ENCODE data around the gene GEMIN8.

GEMIN8 gene

GRCh38 chrX:13985697-13986435, 43.8 kb downstream of the GEMIN8 start:
- H3K4me3 ChIP-seq (ENCODE audit: low read depth, low read length): no peak overlapping the region
- no peaks in the 10 kb centered on the region for H3K36me3 ChIP-seq (ENCODE audit: control insufficient read depth, insufficient read depth, low read length)
- no peak for TF ChIP-seq CTCF (IDR thresholded peaks at IDR 0.05)
- H3K9me3 ChIP-seq (ENCODE audit: control insufficient read depth, low read length): no peaks in the 10 kb centered on the region
- no peak overlapping the region for H3K27ac ChIP-seq
- H3K9ac ChIP-seq: no peak overlapping the region
- H3K79me2 ChIP-seq: no peaks in the 10 kb centered on the region
- no peak overlapping the region for H3K4me2 ChIP-seq (ENCODE audit: low read length)
- no peaks in the 10 kb centered on the region for H3K4me1 ChIP-seq
- no peak overlapping the region for H2AFZ ChIP-seq
- H3K27me3 ChIP-seq (ENCODE audit: control insufficient read depth, insufficient read depth, low read length): no peaks in the 10 kb centered on the region

- no peak overlapping the region for H3K27ac ChIP-seq
- no peak for TF ChIP-seq CTCF (IDR thresholded peaks at IDR 0.05)
Measured at GRCh38 chrX:13983734-13984133, 46.0 kb downstream of the GEMIN8 start.

GRCh38 chrX:13968198-13968597, 61.5 kb downstream of the GEMIN8 start:
- no peaks in the 10 kb centered on the region for H3K79me2 ChIP-seq
- no peak overlapping the region for H3K27ac ChIP-seq
- no peak overlapping the region for H3K9ac ChIP-seq
- H3K4me3 ChIP-seq (ENCODE audit: low read depth, low read length): no peak overlapping the region
- H3K27me3 ChIP-seq (ENCODE audit: control insufficient read depth, insufficient read depth, low read length): no peaks in the 10 kb centered on the region
- H3K9me3 ChIP-seq (ENCODE audit: control insufficient read depth, low read length): no peaks in the 10 kb centered on the region
- H3K4me2 ChIP-seq (ENCODE audit: low read length): no peak overlapping the region
- no peak overlapping the region for H2AFZ ChIP-seq
- no peaks in the 10 kb centered on the region for H3K36me3 ChIP-seq (ENCODE audit: control insufficient read depth, insufficient read depth, low read length)
- no peak for TF ChIP-seq CTCF (IDR thresholded peaks at IDR 0.05)
- no peaks in the 10 kb centered on the region for H3K4me1 ChIP-seq

More at GRCh38 chrX:13983734-13984133, 46.0 kb downstream of the GEMIN8 start:
- H3K79me2 ChIP-seq: no peaks in the 10 kb centered on the region
- no peak overlapping the region for H3K4me3 ChIP-seq (ENCODE audit: low read depth, low read length)
- no peaks in the 10 kb centered on the region for H3K27me3 ChIP-seq (ENCODE audit: control insufficient read depth, insufficient read depth, low read length)
- H3K36me3 ChIP-seq (ENCODE audit: control insufficient read depth, insufficient read depth, low read length): no peaks in the 10 kb centered on the region
- H3K9me3 ChIP-seq (ENCODE audit: control insufficient read depth, low read length): no peaks in the 10 kb centered on the region
- H3K4me1 ChIP-seq: no peaks in the 10 kb centered on the region
- no peak overlapping the region for H2AFZ ChIP-seq
- H3K4me2 ChIP-seq (ENCODE audit: low read length): no peak overlapping the region
- H3K9ac ChIP-seq: no peak overlapping the region

DNA sequence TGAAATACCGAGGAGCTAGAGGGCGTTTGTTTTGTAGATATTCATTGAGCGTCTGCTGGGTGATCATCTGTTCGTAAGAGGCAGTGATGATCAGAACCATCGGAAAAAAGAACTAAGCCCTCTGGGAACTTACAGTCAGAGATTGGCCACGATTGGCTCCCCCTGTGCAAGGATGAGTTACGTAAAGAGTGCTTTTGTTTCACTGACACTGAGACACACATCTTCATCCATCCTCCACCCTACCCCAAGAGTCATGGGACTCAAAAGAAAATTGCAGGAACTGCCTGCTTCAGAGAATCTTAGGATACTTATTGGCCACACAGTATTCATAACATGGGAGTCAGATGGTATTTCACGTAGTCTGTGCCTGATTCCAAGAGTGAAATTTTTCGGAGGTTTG, 62.1 kb downstream of the GEMIN8 start:
- Histone ChIP-seq H3K4me1 (no peaks in the 10 kb centered on the region), H3K27me3 (ENCODE audit: control insufficient read depth, insufficient read depth, low read length) (no peaks in the 10 kb centered on the region), H3K4me2 (ENCODE audit: low read length) (no peak overlapping the region), H3K9me3 (ENCODE audit: control insufficient read depth, low read length) (no peaks in the 10 kb centered on the region), H2AFZ (no peak overlapping the region), H3K9ac (no peak overlapping the region), H3K36me3 (ENCODE audit: control insufficient read depth, insufficient read depth, low read length) (no peaks in the 10 kb centered on the region), H3K79me2 (no peaks in the 10 kb centered on the region), H3K4me3 (ENCODE audit: low read depth, low read length) (no peak overlapping the region), H3K27ac (no peak overlapping the region)
- TF ChIP-seq CTCF (IDR thresholded peaks at IDR 0.05): no peak

GRCh38 chrX:13966793-13967125, 62.9 kb downstream of the GEMIN8 start:
- no peak overlapping the region for H3K9ac ChIP-seq

More at GRCh38 chrX:13966793-13967125, 62.9 kb downstream of the GEMIN8 start:
- H3K36me3 ChIP-seq (ENCODE audit: control insufficient read depth, insufficient read depth, low read length): no peaks in the 10 kb centered on the region
- no peak overlapping the region for H2AFZ ChIP-seq
- H3K79me2 ChIP-seq: no peaks in the 10 kb centered on the region
- no peaks in the 10 kb centered on the region for H3K9me3 ChIP-seq (ENCODE audit: control insufficient read depth, low read length)
- H3K27me3 ChIP-seq (ENCODE audit: control insufficient read depth, insufficient read depth, low read length): no peaks in the 10 kb centered on the region
- no peak overlapping the region for H3K4me2 ChIP-seq (ENCODE audit: low read length)
- TF ChIP-seq CTCF (IDR thresholded peaks at IDR 0.05): no peak
- H3K27ac ChIP-seq: no peak overlapping the region
- H3K4me3 ChIP-seq (ENCODE audit: low read depth, low read length): no peak overlapping the region
- no peaks in the 10 kb centered on the region for H3K4me1 ChIP-seq

Data from parathyroid adenoma (tissue), 2 donors.